ENCODE measurements around the gene TGM1.
"Not testable (repeated sequence)": the region's sequence is repeated elsewhere in the genome, so short reads cannot be mapped to it uniquely, and the experiment has no call there.

GRCh38 chr14:24216876-24217275 lies 46.1 kb downstream of the TGM1 start:
- TF ChIP-seq CTCF, POLR2A (IDR thresholded peaks at IDR 0.05): not testable (repeated sequence)

All from Peyer's patch (tissue), 4 donors.